Measurements from ENCODE around the gene SYTL3. TPM values are rescaled to one million over a fixed set of nuclear protein-coding genes. Genes with fewer than 3 reads are reported as not detected.
"Not testable (repeated sequence)": the region's sequence is repeated elsewhere in the genome, so short reads cannot be mapped to it uniquely, and the experiment has no call there.

SYTL3 gene
- total and polyA plus RNA-seq, 2 of the 8 experiments (the other 6 are each of a cell fraction or from before 2014, with no cell fraction given): 0.27 to 0.99 TPM

DNA sequence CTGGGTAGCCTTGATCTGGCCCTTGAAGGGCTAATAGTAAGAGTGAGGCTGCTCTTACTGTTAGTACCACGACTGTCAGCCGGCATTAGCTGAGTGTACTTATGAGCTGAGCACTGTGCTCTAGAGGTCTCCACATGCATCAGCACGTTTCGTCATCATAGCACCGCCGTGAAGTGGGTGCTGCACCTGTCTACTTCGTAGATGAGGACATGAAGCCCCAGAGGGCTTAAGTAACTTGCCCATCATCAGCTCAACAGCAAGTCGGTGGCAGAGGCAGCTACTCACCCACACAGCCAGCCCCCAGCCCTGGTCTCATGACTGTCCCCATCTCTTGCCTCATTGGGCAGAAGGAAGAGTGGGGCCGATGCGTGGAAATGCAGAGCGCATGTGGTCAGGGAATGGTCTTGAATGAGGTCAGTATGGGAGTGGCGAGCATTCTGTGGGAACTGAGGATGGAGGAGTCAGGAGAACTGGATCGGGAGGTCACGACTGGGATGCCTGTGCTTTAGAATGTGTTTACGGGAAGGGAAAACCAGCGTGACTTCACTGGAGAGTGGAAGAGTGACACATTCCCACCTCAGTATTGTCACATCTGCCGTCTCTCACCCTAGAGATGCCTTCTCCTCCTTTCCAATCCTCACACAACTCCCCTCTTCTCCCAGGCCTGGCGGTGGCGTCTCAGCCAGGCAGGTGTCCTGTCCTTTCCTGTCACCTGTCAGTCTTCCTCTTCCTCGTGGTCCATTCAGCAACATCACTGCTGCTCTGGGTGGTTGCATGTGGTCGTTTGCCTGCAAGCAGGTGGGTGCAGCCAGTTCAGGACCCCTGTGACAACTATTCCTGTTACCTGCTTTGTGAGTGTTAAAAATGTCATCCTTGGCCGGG lies 6.0 kb downstream of the SYTL3 start (continued):
- TF ChIP-seq HDAC6 (IDR thresholded peaks at IDR 0.05; ENCODE audit: low read depth, low read length) (no peak), PHF8 (conservative IDR thresholded peaks at IDR 0.05; ENCODE audit: low read depth, low read length) (no peak), TAF7 (optimal IDR thresholded peaks at IDR 0.05; ENCODE audit: borderline replicate concordance, low read depth, low read length) (no peak), CBX8 (IDR thresholded peaks at IDR 0.05; ENCODE audit: borderline replicate concordance, low read depth, low read length) (no peak), CHD2 (IDR thresholded peaks at IDR 0.05; ENCODE audit: low read length) (no peak), TCF12 (IDR thresholded peaks at IDR 0.05; ENCODE audit: low read depth, low read length) (no peak)

DNA sequence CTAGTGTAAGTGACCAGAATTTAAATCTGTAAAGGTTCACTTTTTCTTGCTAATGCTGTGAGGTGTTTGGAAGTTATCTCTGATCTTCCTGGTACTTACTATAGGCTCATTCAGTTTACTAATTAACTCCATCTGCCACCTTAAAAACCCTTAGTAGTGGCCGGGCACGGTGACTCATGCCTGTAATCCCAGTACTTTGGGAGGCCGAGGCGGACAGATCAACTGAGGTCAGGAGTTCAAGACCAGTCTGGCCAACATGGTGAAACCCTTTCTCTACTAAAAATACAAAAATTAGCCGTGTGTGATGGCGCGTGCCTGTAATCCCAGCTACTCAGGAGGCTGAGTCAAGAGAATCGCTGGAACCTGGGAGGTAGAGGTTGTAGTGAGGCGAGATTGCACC lies 7.1 kb downstream of the SYTL3 start:
- H3K27ac ChIP-seq (ENCODE audit: low read depth, low read length); H3K27me3 ChIP-seq (replicated peaks in 1 of 4; ENCODE audit: control insufficient read depth in 3 of 4, extremely low read depth in 1 of 4, insufficient read depth in 3 of 4, low read length in 3 of 4); FAIRE-seq; H2BK15ac ChIP-seq (ENCODE audit: low read length); H2AK5ac ChIP-seq (ENCODE audit: low read depth, low read length); H4K5ac ChIP-seq (ENCODE audit: insufficient read length, low read depth, low read length); H4K8ac ChIP-seq (ENCODE audit: extremely low read depth, insufficient read depth, low read length); H3K23ac ChIP-seq (ENCODE audit: insufficient read length); H3K9ac ChIP-seq (replicated peaks in 1 of 4; ENCODE audit: extremely low read depth in 1 of 4, low read depth in 3 of 4, low read length in 3 of 4); H3K79me1 ChIP-seq (ENCODE audit: low read depth, low read length); H2BK120ac ChIP-seq (replicated peaks; ENCODE audit: low read depth, low read length); H3K14ac ChIP-seq (ENCODE audit: insufficient read length); H3K4me1 ChIP-seq (replicated peaks in 1 of 4; ENCODE audit: control insufficient read depth in 3 of 4, insufficient read depth in 4 of 4, low read length in 3 of 4); H2BK20ac ChIP-seq (ENCODE audit: low read length); H3K4ac ChIP-seq (replicated peaks; ENCODE audit: insufficient read length, low read depth, low read length); CTCF ChIA-PET (ENCODE audit: partially characterized antibody); H3K79me2 ChIP-seq (ENCODE audit: control insufficient read depth in 1 of 2, insufficient read depth in 2 of 2, low read length in 2 of 2); H3K56ac ChIP-seq (replicated peaks; ENCODE audit: insufficient read length, low read depth, low read length); H3K36me3 ChIP-seq (ENCODE audit: control insufficient read depth in 2 of 4, insufficient read depth in 4 of 4, low read length in 3 of 4); H2BK12ac ChIP-seq (ENCODE audit: low read depth, low read length); H3K4me2 ChIP-seq (ENCODE audit: insufficient read depth in 1 of 2, low read depth in 2 of 2, low read length in 2 of 2); H3K4me3 ChIP-seq (ENCODE audit: extremely low read depth in 1 of 4, insufficient read depth in 2 of 4, low read depth in 3 of 4, low read length in 4 of 4); H4K91ac ChIP-seq (replicated peaks; ENCODE audit: insufficient read length, low read length); H3K9me3 ChIP-seq (ENCODE audit: insufficient read depth in 2 of 2, low read depth in 1 of 2, low read length in 1 of 2); H4K20me1 ChIP-seq (replicated peaks in 1 of 2; ENCODE audit: control insufficient read depth in 1 of 2, insufficient read depth in 2 of 2, low read length in 2 of 2); H2AFZ ChIP-seq (ENCODE audit: low read length); H2BK5ac ChIP-seq (ENCODE audit: low read depth, low read length); H3K23me2 ChIP-seq (ENCODE audit: low read depth, low read length); DNase-seq (ENCODE audit: low read depth in 1 of 2, low spot score in 2 of 2); H3K18ac ChIP-seq (ENCODE audit: extremely low read depth, low read length): not testable (repeated sequence)
- WGBS, 2 experiments (ENCODE audit: extremely low coverage in 1 of 2, insufficient coverage in 1 of 2, insufficient read length in 1 of 2, insufficient replicate concordance in 2 of 2, low coverage in 1 of 2, low lambda C conversion rate in 2 of 2, missing lambda C conversion rate in 1 of 2): 95% methylated on average over 7 of the region's 9 CpGs; no CpG with 5 or more reads in 1 of the 2 experiments
- POLR2A ChIA-PET (ENCODE audit: partially characterized antibody): interaction anchor here (0.6 kb wide), 1 partner anchor 14 kb away, joined by 3 read pairs; no protein-coding TSS in a partner anchor
